Umbilical cord (tissue), 2 donors: ENCODE measurements around the gene TMEM259. TPM values are rescaled to one million over a fixed set of nuclear protein-coding genes. Genes with fewer than 3 reads are reported as not detected.

ENCODE experiments used
- DNase-seq: peaks from one replicate; pipeline ENCODE4 v3.0.0-alpha.2; 2015; ENCODE audit warnings: low spot score
- total RNA-seq: library from RNA; depleted of rRNA; stranded (reverse); fragments of >200 nt; gene quantifications from one replicate; pipeline ENCODE4 v1.2.3, GENCODE V29; 2014; ENCODE audit warnings: low replicate concordance; ENCODE audit not compliant: insufficient read depth

Gene TMEM259
- total RNA-seq, 1 donor from 2014 or later: 54.4 TPM

GRCh38 chr19:1017115-1017905, 3.6 kb downstream of the TMEM259 start:
- no peak for DNase-seq

GRCh38 chr19:1016647-1017114, 4.2 kb downstream of the TMEM259 start:
- DNase-seq: no peak

GRCh38 chr19:1015782-1016646, 4.9 kb downstream of the TMEM259 start:
- no peak for DNase-seq

- DNase-seq: no peak
These were observed 5.7 kb downstream of the TMEM259 start for GRCh38 chr19:1015061-1015781.

GRCh38 chr19:1014161-1015060, 6.5 kb downstream of the TMEM259 start:
- no peak for DNase-seq

GRCh38 chr19:1013218-1013617, 7.7 kb downstream of the TMEM259 start:
- no peak for DNase-seq

- no peak for DNase-seq
These were observed 8.6 kb downstream of the TMEM259 start for GRCh38 chr19:1012334-1012733.

- no peak for DNase-seq
These were observed 9.0 kb downstream of the TMEM259 start for GRCh38 chr19:1011831-1012333.

GRCh38 chr19:1010586-1011510, 10.1 kb downstream of the TMEM259 start:
- no peak for DNase-seq

- no peak for DNase-seq
These were observed 10.9 kb downstream of the TMEM259 start for GRCh38 chr19:1009981-1010538.

- no peak for DNase-seq
These were observed 11.6 kb downstream of the TMEM259 start for GRCh38 chr19:1009041-1009980.

- no peak for DNase-seq
These were observed 12.5 kb downstream of the TMEM259 start for GRCh38 chr19:1008268-1009040.

GRCh38 chr19:1007399-1008251, 13.3 kb downstream of the TMEM259 start:
- no peak for DNase-seq

- DNase-seq: no peak
These were observed 14.1 kb downstream of the TMEM259 start for GRCh38 chr19:1006711-1007398.

- DNase-seq: no peak
These were observed 15.9 kb downstream of the TMEM259 start for GRCh38 chr19:1004803-1005664.
